Breast epithelium (tissue), 3 donors: ENCODE data around the gene TTC4.

Experiments
- CTCF ChIP-seq, 3 donors: fragments of 450-650 bp; IDR thresholded peaks; one replicate each; pipeline ENCODE4 v1.5.1; 2016 to 2017; ENCODE audit warnings: antibody characterized with exemption in 3 of 3, mild to moderate bottlenecking in 3 of 3, moderate library complexity in 3 of 3
- POLR2A ChIP-seq: fragments of 450-650 bp; IDR thresholded peaks from one replicate; pipeline ENCODE4 v1.6.1; 2016; ENCODE audit warnings: antibody characterized with exemption, mild to moderate bottlenecking, moderate library complexity
- POLR2AphosphoS5 ChIP-seq, 3 donors: sonication (generic); formaldehyde crosslinking; IDR thresholded peaks; one replicate each; pipeline ENCODE4 v1.6.1; 2017; ENCODE audit warnings: antibody characterized with exemption in 3 of 3

- TF ChIP-seq CTCF (IDR thresholded peaks at IDR 0.05) = no peak
- no peak for TF ChIP-seq POLR2A
- no peak for TF ChIP-seq POLR2AphosphoS5 (IDR thresholded peaks at IDR 0.05)
Observed at GRCh38 chr1:54751426-54751825, 35.8 kb downstream of the TTC4 start.
